ENCODE results near the gene ANO3. TPM values are rescaled to one million over a fixed set of nuclear protein-coding genes. Genes with fewer than 3 reads are reported as not detected.
A peak's percentile ranks its signal among the peaks of the same experiment; 100 is the strongest.
"Not testable (repeated sequence)": the region's sequence is repeated elsewhere in the genome, so short reads cannot be mapped to it uniquely, and the experiment has no call there.

The ANO3 gene
- not detected for total RNA-seq
- polyA plus RNA-seq: not detected

DNA sequence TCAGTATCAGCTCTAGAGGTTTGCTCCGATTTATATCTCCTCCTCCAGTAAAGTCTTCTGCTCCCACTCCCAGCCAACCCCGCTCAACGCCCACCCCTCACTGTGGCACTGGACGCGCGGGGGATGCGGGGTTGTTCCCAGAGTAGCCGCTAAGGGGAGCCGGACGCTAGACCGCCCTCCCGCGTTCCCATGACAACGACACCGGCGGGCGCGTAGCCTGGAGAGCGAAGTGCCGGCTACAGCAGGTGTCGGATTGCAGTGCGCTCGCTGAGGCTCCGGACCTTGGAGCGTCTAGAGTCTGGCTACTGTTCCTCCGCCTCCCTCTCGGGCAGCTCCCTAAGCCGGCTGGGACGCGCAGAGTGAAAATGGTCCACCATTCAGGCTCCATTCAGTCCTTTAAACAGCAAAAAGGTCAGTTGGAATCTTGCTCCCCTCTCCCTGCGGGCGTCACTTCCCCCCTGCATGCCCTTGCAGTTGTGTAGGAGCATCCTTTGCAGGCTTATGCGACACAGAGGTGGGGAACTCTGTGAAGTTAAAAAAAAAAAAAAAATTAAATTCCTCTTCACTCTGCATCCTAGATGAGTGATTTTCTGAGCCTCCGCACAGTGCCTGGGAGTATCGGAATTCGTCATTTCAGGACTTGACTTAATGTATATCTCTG is at the start of gene ANO3:
Gene ANO3, plus strand, starts transcription at position 220 of the 661 bp plus-strand sequence. Its CDS starts 146 bp downstream, at position 366.
- Histone ChIP-seq H3K4me3 (ENCODE audit: low read length) (no peak within 1 kb of the TSS), H3K4me1 (ENCODE audit: insufficient read depth, low read length) (no peaks in the 10 kb centered on the region), H3K9me3 (ENCODE audit: low read length) (no peaks in the 10 kb centered on the region), H3K27ac (ENCODE audit: low read depth, low read length) (no peak within 1 kb of the TSS), H3K36me3 (ENCODE audit: insufficient read depth, low read length) (no peaks in the 10 kb centered on the region), H3K27me3 (ENCODE audit: insufficient read depth, low read length, poor library complexity, severe bottlenecking) (no peaks in the 10 kb centered on the region)
- Mint-ChIP-seq H3K9me3 (peaks cover 2 to 8% (median 7%) of the 10 kb centered on the region in 5 donors), H3K4me1 (no peaks in the 10 kb centered on the region), H3K27ac (peak within 1 kb of the TSS in 1 of 8 donors; percentile 16), H3K4me3 (no peak within 1 kb of the TSS), H3K36me3 (no peaks in the 10 kb centered on the region), H3K27me3 (no peaks in the 10 kb centered on the region)
- ChIA-PET POLR2A (no interaction called here), CTCF (no interaction called here)
- no peak for DNase-seq

DNA sequence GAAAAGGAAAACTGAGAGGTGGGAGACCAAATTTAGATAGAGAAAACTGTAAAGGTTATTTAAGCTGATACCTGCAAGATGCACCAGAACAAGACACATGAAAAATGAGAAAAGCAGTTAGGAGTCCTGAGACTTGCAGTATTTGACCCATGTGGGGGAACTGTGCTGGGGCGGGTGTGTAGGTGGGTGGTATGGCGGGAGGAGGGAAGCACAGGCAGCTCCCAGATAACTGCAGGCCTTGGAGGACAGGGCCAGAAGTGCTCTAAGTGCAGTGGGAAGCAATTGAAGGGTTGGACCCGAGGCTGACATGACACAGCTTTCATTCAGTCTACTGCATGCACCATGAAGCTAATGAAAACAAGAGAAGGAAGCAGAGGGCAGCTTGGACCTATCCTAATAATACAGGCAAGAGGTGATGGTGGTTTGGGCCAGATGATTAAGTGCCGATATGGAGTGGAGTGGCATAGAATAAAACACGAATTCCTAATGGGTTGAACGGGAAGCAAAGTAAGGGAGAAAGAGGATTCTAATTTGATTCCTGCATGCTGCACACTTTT is 48.0 kb upstream of the ANO3 start:
- Mint-ChIP-seq H3K9me3 (no peaks in the 10 kb centered on the region), H3K27ac (peak overlapping the region in 1 of 8 donors; percentile 75), H3K4me3 (peak overlapping the region in 5 of 7 donors; percentile 18 to 60 (median 41)), H3K27me3 (no peaks in the 10 kb centered on the region), H3K36me3 (no peaks in the 10 kb centered on the region), H3K4me1 (peaks cover 3 to 6% (median 5%) of the 10 kb centered on the region in 3 donors)
- no peaks in the 10 kb centered on the region for H3K9me3 ChIP-seq (ENCODE audit: low read length)
- no peak for DNase-seq
- POLR2A ChIA-PET: no interaction called here
- H3K4me1 ChIP-seq (ENCODE audit: insufficient read depth, low read length): no peaks in the 10 kb centered on the region
- H3K27me3 ChIP-seq (ENCODE audit: insufficient read depth, low read length, poor library complexity, severe bottlenecking): no peaks in the 10 kb centered on the region
- H3K4me3 ChIP-seq (ENCODE audit: low read length): no peak overlapping the region
- H3K36me3 ChIP-seq (ENCODE audit: insufficient read depth, low read length): no peaks in the 10 kb centered on the region
- H3K27ac ChIP-seq (ENCODE audit: low read depth, low read length): no peak overlapping the region
- CTCF ChIA-PET: no interaction called here

DNA sequence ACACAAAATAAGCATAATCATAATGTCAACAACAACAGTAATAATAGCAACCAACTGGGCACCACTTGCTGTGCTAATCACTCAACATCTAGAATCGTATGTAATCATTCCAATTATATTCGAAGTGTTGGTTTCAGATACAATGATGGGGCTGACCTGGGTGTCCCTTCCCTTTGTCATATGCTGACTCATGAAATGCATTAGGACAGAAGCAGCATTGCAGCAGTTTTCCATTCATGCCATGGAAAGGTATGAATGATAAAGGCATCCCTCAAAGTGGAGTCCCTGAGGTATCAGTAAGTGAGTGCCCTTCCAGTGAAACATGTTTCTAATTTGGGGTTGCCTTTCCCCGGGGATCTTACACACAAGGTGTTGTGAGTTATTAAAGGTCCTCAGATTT is 46.3 kb upstream of the ANO3 start:
- H3K27ac Mint-ChIP-seq: no peak overlapping the region
- H3K27me3 ChIP-seq (ENCODE audit: insufficient read depth, low read length, poor library complexity, severe bottlenecking): no peaks in the 10 kb centered on the region
- no peak for DNase-seq
- H3K27me3 Mint-ChIP-seq: no peaks in the 10 kb centered on the region
- H3K9me3 ChIP-seq (ENCODE audit: low read length): no peaks in the 10 kb centered on the region
- H3K4me3 ChIP-seq (ENCODE audit: low read length): no peak overlapping the region
- H3K4me1 Mint-ChIP-seq: peaks cover 3 to 6% (median 5%) of the 10 kb centered on the region in 3 donors
- H3K9me3 Mint-ChIP-seq: peaks cover 0 to 2% (median 0%) of the 10 kb centered on the region in 5 donors
- ChIA-PET POLR2A (no interaction called here), CTCF (no interaction called here)
- H3K27ac ChIP-seq (ENCODE audit: low read depth, low read length): no peak overlapping the region
- H3K4me1 ChIP-seq (ENCODE audit: insufficient read depth, low read length): no peaks in the 10 kb centered on the region
- H3K36me3 ChIP-seq (ENCODE audit: insufficient read depth, low read length): no peaks in the 10 kb centered on the region
- no peak overlapping the region for H3K4me3 Mint-ChIP-seq
- H3K36me3 Mint-ChIP-seq: no peaks in the 10 kb centered on the region

DNA sequence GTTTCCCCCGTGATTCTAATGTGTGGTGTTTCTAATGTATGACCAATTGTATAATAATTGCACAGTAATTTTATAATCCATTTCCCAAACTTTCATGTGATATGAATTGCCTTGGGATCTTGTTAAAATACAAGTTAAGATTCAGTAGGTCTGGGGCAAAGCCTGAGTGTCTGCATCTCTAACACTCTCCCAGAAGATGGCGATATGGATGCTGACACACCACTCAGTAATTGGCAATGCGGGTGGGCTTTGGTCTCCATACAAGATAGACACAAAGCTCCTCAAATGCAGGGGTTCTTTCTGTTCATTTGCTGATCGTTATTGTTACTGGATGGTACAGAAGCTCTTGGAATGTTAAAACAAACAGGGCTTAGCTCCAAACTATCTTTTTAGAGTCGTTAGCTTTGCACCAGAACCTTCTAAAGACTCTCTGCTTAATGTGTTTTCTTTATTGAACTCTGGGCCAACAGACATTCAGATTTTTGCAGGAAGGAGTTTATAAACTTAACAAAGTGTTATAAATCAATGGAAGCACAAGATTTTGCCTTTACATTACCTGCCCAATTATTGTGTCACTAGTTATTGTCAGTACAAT is 45.4 kb upstream of the ANO3 start:
- no peaks in the 10 kb centered on the region for H3K9me3 ChIP-seq (ENCODE audit: low read length)
- Mint-ChIP-seq H3K4me3 (no peak overlapping the region), H3K36me3 (no peaks in the 10 kb centered on the region)

GRCh38 chr11:26287067-26287518 is 44.8 kb upstream of the ANO3 start:
- Mint-ChIP-seq H3K9me3 (peaks cover 0 to 2% (median 0%) of the 10 kb centered on the region in 5 donors), H3K36me3 (no peaks in the 10 kb centered on the region), H3K4me1 (peaks cover 3 to 6% (median 5%) of the 10 kb centered on the region in 3 donors), H3K27ac (no peak overlapping the region), H3K27me3 (no peaks in the 10 kb centered on the region), H3K4me3 (no peak overlapping the region)
- Histone ChIP-seq H3K4me3 (ENCODE audit: low read length) (no peak overlapping the region), H3K27ac (ENCODE audit: low read depth, low read length) (no peak overlapping the region), H3K4me1 (ENCODE audit: insufficient read depth, low read length) (no peaks in the 10 kb centered on the region), H3K27me3 (ENCODE audit: insufficient read depth, low read length, poor library complexity, severe bottlenecking) (no peaks in the 10 kb centered on the region), H3K9me3 (ENCODE audit: low read length) (no peaks in the 10 kb centered on the region), H3K36me3 (ENCODE audit: insufficient read depth, low read length) (no peaks in the 10 kb centered on the region)
- ChIA-PET CTCF (no interaction called here), POLR2A (no interaction called here)
- DNase-seq: no peak

More for the DNA sequence above, 45.4 kb upstream of the ANO3 start:
- H3K9me3 Mint-ChIP-seq: peaks cover 0 to 2% (median 0%) of the 10 kb centered on the region in 5 donors
- POLR2A ChIA-PET: no interaction called here
- H3K36me3 ChIP-seq (ENCODE audit: insufficient read depth, low read length): no peaks in the 10 kb centered on the region
- CTCF ChIA-PET: no interaction called here
- H3K4me3 ChIP-seq (ENCODE audit: low read length): no peak overlapping the region
- H3K27ac Mint-ChIP-seq: no peak overlapping the region
- peaks cover 3 to 6% (median 5%) of the 10 kb centered on the region in 3 donors for H3K4me1 Mint-ChIP-seq
- H3K27ac ChIP-seq (ENCODE audit: low read depth, low read length): no peak overlapping the region
- no peaks in the 10 kb centered on the region for H3K27me3 ChIP-seq (ENCODE audit: insufficient read depth, low read length, poor library complexity, severe bottlenecking)
- DNase-seq: no peak
- no peaks in the 10 kb centered on the region for H3K27me3 Mint-ChIP-seq
- no peaks in the 10 kb centered on the region for H3K4me1 ChIP-seq (ENCODE audit: insufficient read depth, low read length)

GRCh38 chr11:26297189-26297975 is 34.5 kb upstream of the ANO3 start:
- Histone ChIP-seq H3K4me3 (ENCODE audit: low read length) (no peak overlapping the region), H3K4me1 (ENCODE audit: insufficient read depth, low read length) (no peaks in the 10 kb centered on the region), H3K36me3 (ENCODE audit: insufficient read depth, low read length) (no peaks in the 10 kb centered on the region), H3K27me3 (ENCODE audit: insufficient read depth, low read length, poor library complexity, severe bottlenecking) (no peaks in the 10 kb centered on the region), H3K9me3 (ENCODE audit: low read length) (no peaks in the 10 kb centered on the region), H3K27ac (ENCODE audit: low read depth, low read length) (no peak overlapping the region)
- no peaks in the 10 kb centered on the region for H3K4me1 Mint-ChIP-seq
- H3K9me3 Mint-ChIP-seq: peaks cover 0 to 3% (median 0%) of the 10 kb centered on the region in 5 donors
- DNase-seq: no peak
- no peak overlapping the region for H3K27ac Mint-ChIP-seq
- H3K4me3 Mint-ChIP-seq: no peak overlapping the region
- CTCF ChIA-PET: interaction anchor here (1.4 kb wide), 1 partner anchor 13 kb away, joined by 3 read pairs; no protein-coding TSS in a partner anchor
- H3K36me3 Mint-ChIP-seq: no peaks in the 10 kb centered on the region
- POLR2A ChIA-PET: no interaction called here
- no peaks in the 10 kb centered on the region for H3K27me3 Mint-ChIP-seq

DNA sequence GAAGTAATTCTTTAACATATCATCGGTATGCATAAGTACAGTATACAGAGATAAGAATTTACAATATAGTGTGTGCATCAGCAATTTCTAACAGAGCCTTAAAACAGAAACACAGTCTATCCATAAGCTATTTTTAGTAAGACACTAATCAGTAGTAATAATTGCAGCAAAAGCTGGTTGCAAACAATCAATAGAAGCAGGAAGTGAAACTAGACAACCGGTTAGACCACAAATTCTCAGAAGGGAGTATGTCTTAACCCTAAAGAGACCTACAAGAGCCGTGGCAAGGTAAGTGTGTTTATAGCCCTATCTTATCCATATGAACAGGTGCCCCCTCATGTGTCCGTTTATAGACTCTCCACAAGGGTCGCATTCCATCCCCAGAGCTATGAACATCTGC is 15.6 kb upstream of the ANO3 start:
- H3K27me3 Mint-ChIP-seq; DNase-seq; H3K27ac Mint-ChIP-seq; H3K4me1 Mint-ChIP-seq; H3K9me3 ChIP-seq (ENCODE audit: low read length); H3K36me3 Mint-ChIP-seq; H3K27me3 ChIP-seq (ENCODE audit: insufficient read depth, low read length, poor library complexity, severe bottlenecking); H3K4me3 Mint-ChIP-seq; POLR2A ChIA-PET; H3K4me1 ChIP-seq (ENCODE audit: insufficient read depth, low read length); H3K27ac ChIP-seq (ENCODE audit: low read depth, low read length); H3K4me3 ChIP-seq (ENCODE audit: low read length); H3K36me3 ChIP-seq (ENCODE audit: insufficient read depth, low read length); H3K9me3 Mint-ChIP-seq; CTCF ChIA-PET: not testable (repeated sequence)

GRCh38 chr11:26319906-26320305 is 12.0 kb upstream of the ANO3 start:
- no peaks in the 10 kb centered on the region for H3K4me1 ChIP-seq (ENCODE audit: insufficient read depth, low read length)
- Mint-ChIP-seq H3K36me3 (no peaks in the 10 kb centered on the region), H3K4me1 (no peaks in the 10 kb centered on the region), H3K9me3 (peaks cover 0 to 17% (median 2%) of the 10 kb centered on the region in 5 donors), H3K27me3 (no peaks in the 10 kb centered on the region), H3K4me3 (no peak overlapping the region), H3K27ac (no peak overlapping the region)
- H3K9me3 ChIP-seq (ENCODE audit: low read length): no peaks in the 10 kb centered on the region
- H3K27me3 ChIP-seq (ENCODE audit: insufficient read depth, low read length, poor library complexity, severe bottlenecking): no peaks in the 10 kb centered on the region
- no peak overlapping the region for H3K27ac ChIP-seq (ENCODE audit: low read depth, low read length)
- no peaks in the 10 kb centered on the region for H3K36me3 ChIP-seq (ENCODE audit: insufficient read depth, low read length)
- no peak overlapping the region for H3K4me3 ChIP-seq (ENCODE audit: low read length)
- ChIA-PET POLR2A (no interaction called here), CTCF (no interaction called here)
- DNase-seq: no peak
